Calu3 (cell line): ENCODE measurements around the gene PAX7. TPM values are rescaled to one million over a fixed set of nuclear protein-coding genes. Genes with fewer than 3 reads are reported as not detected.

ENCODE experiments used
- BruUV-seq: library from RNA; stranded (reverse); fragments of 400-500 nt; replicated peaks from 2 replicates; lab custom pipeline; 2021; lab: Mats Ljungman, UMichigan
- CTCF ChIA-PET: fragments of 300-600 bp; sonication (Branson Sonifier 250); formaldehyde crosslinking; loops from one replicate; lab custom pipeline; 2022; ENCODE audit warnings: antibody characterized with exemption; lab: Charles Lee
- DNase-seq: peaks from one replicate; pipeline ENCODE4 v3.0.0; 2022
- H3K27ac Mint-ChIP-seq: one replicate; pipeline ENCODE4 v1.8.0; 2022; ENCODE audit warnings: mixed read lengths; ENCODE audit not compliant: unreplicated experiment
- H3K27me3 Mint-ChIP-seq: one replicate; pipeline ENCODE4 v1.8.0; 2022; ENCODE audit warnings: mixed read lengths; ENCODE audit not compliant: unreplicated experiment
- H3K36me3 Mint-ChIP-seq: one replicate; pipeline ENCODE4 v1.8.0; 2022; ENCODE audit warnings: mild to moderate bottlenecking, moderate library complexity, mixed read lengths; ENCODE audit not compliant: insufficient read depth, unreplicated experiment
- H3K4me1 Mint-ChIP-seq: one replicate; pipeline ENCODE4 v1.8.0; 2022; ENCODE audit warnings: mild to moderate bottlenecking, low read depth, mixed read lengths; ENCODE audit not compliant: unreplicated experiment
- H3K4me3 Mint-ChIP-seq: one replicate; pipeline ENCODE4 v1.8.0; 2022; ENCODE audit warnings: mild to moderate bottlenecking, low read depth, moderate library complexity, mixed read lengths; ENCODE audit not compliant: unreplicated experiment
- H3K9me3 Mint-ChIP-seq: one replicate; pipeline ENCODE4 v1.8.0; 2022; ENCODE audit warnings: low read depth, mixed read lengths; ENCODE audit not compliant: unreplicated experiment
- CTCF ChIP-seq: fragments of 200-600 bp; IDR thresholded peaks from one replicate; pipeline ENCODE4 v1.8.0; 2022; ENCODE audit warnings: antibody characterized with exemption; ENCODE audit not compliant: unreplicated experiment
- intact Hi-C: fragments of 100-400 bp; cut with micrococcal nuclease; formaldehyde crosslinking; loops from one replicate; pipeline ENCODE4 v1.10.0; 2022; ENCODE audit not compliant: unreplicated experiment
- total RNA-seq: library from RNA; stranded (reverse); gene quantifications from 2 replicates; pipeline ENCODE4 v1.2.3, GENCODE V29; 2022

The PAX7 gene
- total RNA-seq, 1 experiment from 2014 or later = not detected

DNA sequence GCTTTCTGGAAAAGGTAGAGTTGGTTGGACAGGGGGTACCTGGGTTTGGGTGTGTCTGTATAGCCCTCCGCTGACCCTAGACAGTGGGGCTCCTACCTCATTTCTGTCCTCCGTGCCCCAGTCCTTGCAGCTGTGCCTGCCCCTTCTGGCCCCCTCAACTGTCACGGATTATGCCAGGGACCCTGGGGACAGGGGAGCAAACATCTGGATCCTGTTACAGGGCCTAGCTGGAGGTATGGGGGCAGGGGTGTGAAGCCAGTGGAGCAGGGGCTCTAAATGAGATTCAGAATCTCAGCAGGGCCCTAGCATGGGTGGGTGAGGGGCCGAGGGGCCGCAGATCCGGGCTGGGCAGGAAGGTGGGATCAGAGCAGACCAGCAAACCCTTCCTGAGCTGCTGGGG is 147.8 kb downstream of the PAX7 start:
- intact Hi-C loops = no loop called here
- peaks cover 79% of the 10 kb centered on the region for H3K27me3 Mint-ChIP-seq
- no peaks in the 10 kb centered on the region for H3K9me3 Mint-ChIP-seq
- no peak for TF ChIP-seq CTCF
- no TSS peak for BruUV-seq
- no peaks in the 10 kb centered on the region for H3K36me3 Mint-ChIP-seq
- no peak overlapping the region for H3K27ac Mint-ChIP-seq
- DNase-seq = no peak
- no peak overlapping the region for H3K4me3 Mint-ChIP-seq
- H3K4me1 Mint-ChIP-seq = no peaks in the 10 kb centered on the region
- CTCF ChIA-PET = no interaction called here

GRCh38 chr1:18781031-18781430 is 150.4 kb downstream of the PAX7 start:
- no peaks in the 10 kb centered on the region for H3K36me3 Mint-ChIP-seq
- TF ChIP-seq CTCF = no peak
- no peak for DNase-seq
- BruUV-seq = no TSS peak
- no peak overlapping the region for H3K27ac Mint-ChIP-seq
- no peak overlapping the region for H3K4me3 Mint-ChIP-seq
- H3K27me3 Mint-ChIP-seq = peaks cover 73% of the 10 kb centered on the region
- H3K4me1 Mint-ChIP-seq = no peaks in the 10 kb centered on the region
- CTCF ChIA-PET = no interaction called here
- H3K9me3 Mint-ChIP-seq = no peaks in the 10 kb centered on the region
- intact Hi-C loops = no loop called here

- CTCF ChIA-PET = interaction anchor here (0.5 kb wide), 1 partner anchor 121 kb away, joined by 3 read pairs; no protein-coding TSS in a partner anchor
- Mint-ChIP-seq H3K36me3 (no peaks in the 10 kb centered on the region), H3K9me3 (no peaks in the 10 kb centered on the region), H3K27me3 (peaks cover 69% of the 10 kb centered on the region), H3K4me1 (no peaks in the 10 kb centered on the region), H3K4me3 (no peak overlapping the region), H3K27ac (no peak overlapping the region)
- no peak for DNase-seq
- BruUV-seq = no TSS peak
- intact Hi-C loops = no loop called here
- no peak for TF ChIP-seq CTCF
Measured at GRCh38 chr1:18783705-18784481, 153.2 kb downstream of the PAX7 start.

DNA sequence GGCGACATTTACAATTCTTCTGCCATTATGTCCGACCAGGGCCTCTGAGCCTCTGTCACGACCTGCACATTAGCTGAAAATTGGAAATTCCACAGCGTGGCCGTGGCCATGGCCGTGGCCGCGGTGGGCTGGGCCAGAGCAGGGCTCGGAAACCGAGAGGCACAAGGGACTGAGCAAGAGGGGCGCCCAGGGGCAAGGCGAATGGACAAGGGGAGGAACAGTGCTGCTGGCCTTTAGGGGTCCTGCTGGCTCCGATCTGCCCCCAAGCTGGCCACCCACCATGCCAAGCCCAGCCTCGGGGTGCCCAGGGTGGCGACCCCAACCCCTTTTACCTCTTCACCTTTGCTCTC is 153.8 kb downstream of the PAX7 start:
- no TSS peak for BruUV-seq
- CTCF ChIA-PET = no interaction called here
- H3K9me3 Mint-ChIP-seq = no peaks in the 10 kb centered on the region
- H3K36me3 Mint-ChIP-seq = no peaks in the 10 kb centered on the region
- H3K4me1 Mint-ChIP-seq = no peaks in the 10 kb centered on the region
- peaks cover 69% of the 10 kb centered on the region for H3K27me3 Mint-ChIP-seq
- no peak for TF ChIP-seq CTCF
- no peak for DNase-seq
- no peak overlapping the region for H3K4me3 Mint-ChIP-seq
- intact Hi-C loops = no loop called here
- H3K27ac Mint-ChIP-seq = no peak overlapping the region
